IPS DF 4.7 (cell line): ENCODE measurements around the gene LIMK2.
"Not testable (repeated sequence)": the region's sequence is repeated elsewhere in the genome, so short reads cannot be mapped to it uniquely, and the experiment has no call there.

Experiments
- DNase-seq: peaks from one replicate; pipeline ENCODE4 v3.0.0-alpha.2; 2013; ENCODE audit warnings: low spot score; ENCODE audit errors: extremely low read depth

Gene LIMK2

GRCh38 chr22:31288496-31289240 is 76.6 kb downstream of the LIMK2 start:
- DNase-seq: no peak

GRCh38 chr22:31289344-31289743 is 77.2 kb downstream of the LIMK2 start:
- DNase-seq: no peak

- DNase-seq: no peak
Measured at GRCh38 chr22:31290494-31291471, 78.7 kb downstream of the LIMK2 start.

GRCh38 chr22:31291481-31292235 is 79.6 kb downstream of the LIMK2 start:
- DNase-seq: no peak

- DNase-seq: no peak
Measured at GRCh38 chr22:31292236-31292989, 80.3 kb downstream of the LIMK2 start, which contains the start of gene PIK3IP1. Gene PIK3IP1 (minus strand): TSS chr22:31292488. CDS start chr22:31292344, 144 bp downstream.

DNA sequence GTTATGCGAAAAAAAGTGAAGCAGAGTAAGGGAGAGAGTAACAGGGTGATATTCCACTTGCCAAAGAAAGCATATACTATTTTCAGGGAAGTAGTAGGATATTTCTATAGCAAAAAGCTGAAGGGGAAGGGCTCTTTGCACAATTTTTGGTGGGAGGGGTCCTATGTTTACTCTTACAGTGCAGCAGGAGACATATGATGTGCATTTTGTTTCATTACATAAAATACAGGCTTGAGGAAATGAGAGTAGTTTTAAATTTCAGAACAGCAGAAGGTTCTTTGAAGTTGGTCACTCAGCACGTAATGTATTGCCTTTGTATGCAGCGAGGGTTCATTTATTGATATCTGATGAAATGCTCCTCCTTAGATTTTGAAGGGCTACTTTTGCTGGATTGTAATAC is 83.3 kb downstream of the LIMK2 start:
- no peak for DNase-seq

DNA sequence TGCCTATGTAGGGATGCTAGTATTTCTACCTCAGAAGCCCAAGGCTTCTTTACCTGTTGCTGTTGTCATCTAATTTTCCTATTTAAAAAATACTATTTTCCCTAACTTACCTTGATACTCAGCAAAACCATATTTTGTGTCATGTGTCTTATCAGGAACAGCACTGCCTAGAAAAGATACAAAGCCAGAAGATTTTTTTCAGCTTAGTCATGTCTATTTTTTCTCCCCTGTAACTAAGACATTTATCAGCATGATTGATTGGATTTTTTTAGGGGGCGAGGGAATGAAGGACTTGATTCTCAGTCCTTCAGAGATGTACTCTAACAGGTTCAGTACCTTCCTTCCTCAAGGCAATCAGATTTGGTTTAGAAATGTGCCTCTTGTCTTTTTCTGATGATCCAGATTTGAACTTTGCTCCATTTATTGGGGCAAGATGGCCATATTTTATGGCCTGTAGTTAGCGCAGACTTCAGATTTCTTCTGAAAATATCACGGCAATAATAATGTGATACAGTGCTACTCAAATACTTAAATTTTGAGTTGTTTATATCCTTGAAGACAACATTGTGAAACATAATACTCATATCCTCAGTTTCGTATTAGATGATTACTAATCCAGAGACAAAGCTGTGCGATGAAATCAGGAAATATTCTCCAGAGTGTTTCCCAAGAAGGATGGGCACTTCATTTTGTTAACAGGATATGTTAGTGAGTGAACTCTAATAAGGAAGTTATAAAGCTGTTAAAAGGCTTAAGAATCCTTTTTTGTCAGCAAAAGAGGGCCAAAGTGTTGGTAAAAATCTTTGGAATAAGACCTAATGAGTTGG is 83.9 kb downstream of the LIMK2 start:
- DNase-seq: no peak

DNA sequence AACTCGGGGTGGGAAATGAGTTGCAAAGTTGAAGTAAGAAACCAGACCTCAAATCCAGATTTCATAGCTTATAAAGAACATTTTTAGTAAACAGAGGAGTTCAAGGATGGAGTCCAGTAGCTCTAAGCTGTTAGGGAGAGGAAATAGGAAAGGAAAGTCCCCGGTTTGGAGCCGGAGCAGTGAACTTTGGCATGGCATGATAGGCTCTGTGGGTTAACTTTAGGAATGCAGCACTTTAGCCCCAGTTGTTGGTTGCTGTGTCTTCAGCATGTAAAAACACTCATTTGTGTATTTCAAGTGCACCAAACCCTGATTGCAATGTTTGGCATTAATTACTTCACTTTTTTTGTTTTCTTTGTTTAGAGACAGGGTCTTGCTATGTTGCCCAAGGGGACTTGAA is 88.8 kb downstream of the LIMK2 start:
- no peak for DNase-seq

- DNase-seq: no peak
Measured at GRCh38 chr22:31302006-31302405, 89.9 kb downstream of the LIMK2 start.

- no peak for DNase-seq
Measured at GRCh38 chr22:31302537-31302936, 90.4 kb downstream of the LIMK2 start.

DNA sequence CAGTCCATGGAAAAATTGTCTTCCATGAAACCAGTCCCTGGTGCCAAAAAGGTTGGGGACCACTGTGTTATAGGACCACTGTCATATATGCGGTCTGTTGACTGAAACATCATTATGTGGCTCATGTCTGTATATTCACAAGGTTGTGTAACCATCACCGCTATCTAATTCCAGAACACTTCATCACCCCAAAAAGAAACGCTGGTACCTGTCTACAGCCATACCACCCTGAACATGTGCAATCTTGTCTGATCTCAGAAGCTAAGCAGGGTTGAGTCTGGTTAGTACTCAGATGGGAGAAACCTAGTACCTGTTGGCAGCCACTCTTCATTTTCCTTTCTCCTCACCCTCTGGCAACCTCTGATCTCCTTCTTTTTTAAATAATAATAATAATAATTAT is 93.1 kb downstream of the LIMK2 start:
- DNase-seq: no peak

GRCh38 chr22:31308181-31308580 is 96.1 kb downstream of the LIMK2 start:
- DNase-seq: no peak

DNA sequence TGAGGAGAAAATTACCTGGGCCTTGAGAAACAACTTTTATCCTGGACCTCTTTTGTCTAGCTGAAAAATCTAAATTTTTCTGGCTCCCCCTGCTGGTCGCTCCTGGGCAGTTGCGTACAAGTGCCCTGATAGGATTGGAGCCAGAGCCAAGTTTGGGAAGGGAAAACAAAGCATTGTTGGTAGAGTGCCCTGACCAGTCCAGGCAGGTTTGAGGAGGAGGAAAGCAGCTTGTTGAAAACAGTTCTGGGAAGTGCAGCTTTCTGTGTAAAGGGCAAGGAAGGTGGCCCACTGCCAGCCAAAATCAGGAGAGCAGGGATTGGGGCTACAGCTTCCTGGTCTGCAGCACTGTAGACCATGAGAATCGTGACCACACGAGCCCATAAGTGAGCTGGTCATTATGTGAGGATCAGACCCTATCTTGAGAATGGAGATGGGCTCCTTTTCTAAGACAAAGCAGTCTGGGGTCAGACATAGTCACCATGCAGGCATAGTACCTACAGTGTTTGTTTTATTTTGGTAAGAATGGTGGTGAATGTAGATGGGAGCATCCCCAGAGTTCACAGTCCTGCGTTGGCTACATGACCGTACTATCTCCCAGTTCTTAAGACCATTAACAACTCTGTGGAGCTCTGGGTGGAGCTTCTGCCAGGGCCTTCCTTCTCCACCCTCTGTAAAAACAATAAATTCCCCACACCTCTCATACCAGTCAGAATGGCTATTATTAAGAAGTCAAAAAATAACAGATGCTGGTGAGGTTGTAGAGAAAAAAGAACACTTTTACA is 101.5 kb downstream of the LIMK2 start:
- peak; percentile 68 for DNase-seq

GRCh38 chr22:31314220-31314619 is 102.1 kb downstream of the LIMK2 start:
- not testable (repeated sequence) for DNase-seq

- DNase-seq: no peak
Measured at GRCh38 chr22:31321421-31321820, 109.3 kb downstream of the LIMK2 start.

GRCh38 chr22:31323578-31324550 is 111.8 kb downstream of the LIMK2 start:
- no peak for DNase-seq

- no peak for DNase-seq
Measured at GRCh38 chr22:31326877-31327276, 114.8 kb downstream of the LIMK2 start.
